ENCODE measurements around the gene DHRSX.

The DHRSX gene

DNA sequence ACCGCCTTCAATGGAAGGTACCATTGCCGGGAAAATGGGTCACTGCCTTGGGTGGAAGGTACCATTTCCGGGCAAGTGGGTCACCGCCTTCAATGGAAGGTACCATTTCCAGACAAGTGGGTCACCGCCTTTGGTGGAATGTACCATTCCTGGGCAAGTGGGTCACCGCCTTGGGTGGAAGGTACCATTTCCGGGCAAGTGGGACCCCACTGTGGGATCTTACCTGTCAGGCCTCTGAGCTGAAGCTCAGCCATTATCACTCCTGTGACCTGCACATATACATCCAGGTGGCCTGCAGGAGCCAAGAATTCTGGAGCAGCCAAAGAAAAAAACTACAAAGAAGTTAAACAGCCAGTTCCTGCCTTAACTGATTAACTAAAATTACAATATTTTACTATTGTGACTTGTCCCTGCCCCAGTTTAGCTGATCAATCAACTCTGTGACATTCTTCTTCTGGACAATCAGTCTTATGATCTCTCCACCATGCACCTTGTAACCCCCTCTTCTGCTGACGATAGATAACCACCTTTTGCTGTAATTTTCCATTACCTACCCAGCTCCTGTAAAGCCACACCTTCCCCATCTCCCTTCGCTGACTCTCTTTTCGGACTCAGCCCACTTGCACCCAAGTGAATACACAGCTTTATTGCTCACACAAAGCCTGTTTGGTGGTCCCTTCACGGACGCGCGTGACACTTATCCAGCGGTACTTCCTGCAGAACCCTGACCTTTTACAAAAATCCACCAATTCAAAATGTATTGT is 313.2 kb downstream of the DHRSX start:
- DNase-seq, result no peak

DNA sequence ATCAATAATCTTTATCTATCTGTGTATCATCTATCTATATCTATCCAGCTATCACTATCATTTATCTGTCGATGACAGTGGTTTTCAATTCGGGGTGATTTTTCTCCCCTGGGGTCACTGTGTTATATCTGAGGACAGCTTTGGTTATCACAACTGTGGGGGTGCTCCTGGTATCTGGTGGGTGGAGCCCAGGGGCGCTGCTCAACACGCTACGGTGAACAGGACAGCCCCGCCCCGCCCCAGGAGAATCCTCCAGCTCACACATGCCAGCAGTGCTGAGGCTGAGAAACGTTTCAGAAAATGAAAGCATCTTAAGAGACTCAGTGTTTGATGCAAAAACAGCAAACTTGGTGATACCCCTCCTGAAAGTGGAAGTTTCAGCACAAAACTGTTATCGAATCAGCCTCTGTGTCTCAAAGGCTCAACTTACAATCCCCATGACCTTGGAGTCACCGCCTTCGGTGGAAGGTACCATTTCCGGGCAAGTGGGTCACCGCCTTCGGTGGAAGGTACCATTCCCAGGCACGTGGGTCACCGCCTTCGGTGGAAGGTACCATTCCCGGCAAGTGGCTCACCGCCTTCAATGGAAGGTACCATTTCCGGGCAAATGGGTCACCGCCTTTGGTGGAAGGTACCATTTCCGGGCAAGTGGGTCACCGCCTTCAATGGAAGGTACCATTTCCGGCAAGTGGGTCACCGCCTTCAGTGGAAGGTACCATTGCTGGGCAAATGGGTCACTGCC is 315.3 kb downstream of the DHRSX start:
- no peak for DNase-seq

DNA sequence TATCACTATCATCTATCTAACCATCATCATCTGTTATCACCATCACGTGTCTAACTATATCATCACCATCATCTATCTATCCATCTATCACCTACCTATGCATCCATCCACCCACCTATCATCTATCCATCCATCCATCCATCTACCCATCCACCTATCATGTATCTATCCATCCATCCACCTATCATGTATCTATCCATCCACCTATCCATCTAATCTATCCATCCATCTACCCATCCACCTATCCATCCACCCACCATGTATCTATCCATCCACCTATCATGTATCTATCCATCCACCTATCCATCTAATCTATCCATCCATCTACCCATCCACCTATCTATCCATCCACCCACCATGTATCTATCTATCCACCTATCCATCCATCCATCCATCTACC is 316.7 kb downstream of the DHRSX start:
- DNase-seq, result no peak

DNA sequence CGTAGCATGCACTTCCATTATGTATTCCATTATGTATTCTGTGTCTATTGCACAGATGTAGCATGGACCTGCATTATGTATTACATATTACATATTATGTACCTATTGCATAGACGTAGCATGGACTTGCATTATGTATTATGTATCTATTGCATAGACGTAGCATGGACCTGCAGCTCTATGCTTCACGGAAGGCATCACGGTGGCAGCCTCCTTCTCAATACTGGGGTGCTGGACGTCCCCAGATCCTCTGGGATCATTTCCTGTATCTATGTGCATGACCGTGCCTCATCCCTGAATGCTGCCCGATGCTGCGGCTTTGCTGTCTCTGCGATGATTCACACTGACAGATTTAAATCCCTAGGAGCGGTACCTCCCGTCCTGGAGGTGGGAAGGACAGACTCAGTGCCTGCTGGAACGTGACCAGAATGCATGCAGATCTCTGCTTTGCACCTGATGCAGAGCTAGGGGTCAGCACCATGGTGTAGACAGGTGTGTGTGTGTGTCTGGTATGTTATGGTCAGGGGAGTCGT is 317.5 kb downstream of the DHRSX start:
- DNase-seq, result no peak

DNA sequence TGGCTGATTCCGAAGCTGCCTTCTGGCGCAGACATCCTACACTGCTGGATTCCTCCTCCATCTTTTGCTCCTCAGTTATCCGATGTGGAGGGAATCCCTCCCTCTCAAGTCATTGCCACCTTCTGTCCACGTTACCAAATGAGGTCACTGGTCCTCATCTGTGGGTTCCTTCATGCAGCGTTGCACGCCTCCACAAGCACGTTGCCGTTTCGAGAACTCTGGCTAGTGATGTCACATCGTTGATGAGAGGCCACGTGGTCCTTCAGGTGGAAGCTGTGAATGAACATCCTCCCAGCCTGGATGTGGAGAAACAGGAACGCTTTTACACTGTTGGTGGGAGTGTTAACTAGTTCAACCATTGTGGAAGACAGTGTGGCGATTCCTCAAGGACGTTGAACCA is 323.2 kb downstream of the DHRSX start:
- no peak for DNase-seq

DNA sequence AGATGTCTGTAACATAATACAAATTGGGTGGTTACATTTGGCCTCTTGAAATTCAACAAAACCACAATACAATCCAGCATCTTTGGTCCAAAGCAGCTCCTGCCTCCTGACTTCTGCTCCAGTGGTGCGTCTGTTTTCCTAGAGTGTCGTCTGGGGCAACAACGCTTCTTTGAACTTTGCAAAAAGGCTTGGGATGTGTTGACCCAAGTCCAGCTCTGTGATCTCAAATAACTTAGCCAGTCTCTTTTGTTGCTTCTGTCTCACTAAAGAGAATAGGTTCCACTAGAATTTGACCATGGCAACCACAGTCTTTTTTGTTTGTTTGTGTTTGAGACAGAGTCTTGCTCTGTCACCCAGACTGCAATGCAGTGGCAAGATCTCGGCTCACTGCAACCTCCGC is 324.0 kb downstream of the DHRSX start:
- no peak for DNase-seq

DNA sequence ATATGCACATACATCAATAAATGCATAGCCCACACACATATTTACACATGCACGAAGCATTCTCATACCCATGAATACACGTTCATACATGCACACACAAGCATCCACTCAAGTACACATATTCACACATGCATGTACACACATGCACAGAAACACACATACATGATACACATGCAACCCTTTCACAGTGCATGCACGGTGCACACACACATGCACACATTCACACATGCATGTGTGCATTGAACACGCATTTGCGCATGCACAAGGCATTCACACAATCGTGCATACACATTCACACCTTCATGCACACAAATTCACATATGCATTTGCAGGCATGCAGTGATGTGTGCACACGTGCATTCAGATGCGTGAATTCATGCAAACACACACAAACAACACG is 324.5 kb downstream of the DHRSX start:
- DNase-seq, result no peak

DNA sequence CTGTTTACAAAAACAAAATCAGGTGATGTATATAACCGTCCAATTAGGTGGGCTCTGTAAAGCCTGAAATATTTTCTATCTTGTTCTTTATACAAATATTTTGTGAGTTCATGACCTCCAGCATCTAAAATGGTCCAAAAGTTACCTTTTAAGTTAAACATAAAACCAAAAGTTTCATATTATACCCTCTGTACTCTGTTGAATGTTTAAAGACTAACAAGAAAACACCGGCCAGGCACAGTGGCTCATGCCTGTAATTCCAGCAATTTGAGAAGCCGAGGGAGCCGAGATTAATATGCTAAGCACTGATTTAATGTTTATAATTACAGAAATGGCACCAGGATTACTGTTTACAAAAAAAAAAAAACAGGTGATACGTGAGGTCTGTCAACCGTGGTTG is 328.4 kb downstream of the DHRSX start:
- no peak for DNase-seq
